PFSK-1 (cell line): Measurements from ENCODE around the gene ZNF597.

Source experiments
- FOXP2 ChIP-seq: optimal IDR thresholded peaks from 2 replicates; pipeline ENCODE3; 2011; ENCODE audit warnings: borderline replicate concordance, control low read depth, inconsistent platforms; ENCODE audit not compliant: insufficient read depth; ENCODE audit errors: extremely low read length, extremely low read depth
- POLR2AphosphoS5 ChIP-seq: IDR thresholded peaks from 2 replicates; pipeline ENCODE4 v1.6.1; 2012; ENCODE audit warnings: low read depth, mild to moderate bottlenecking, control low read depth, low read length, moderate library complexity
- SIN3A ChIP-seq: IDR thresholded peaks from 2 replicates; pipeline ENCODE4 v1.6.1; 2012; ENCODE audit warnings: mild to moderate bottlenecking, low read length, moderate library complexity, borderline replicate concordance; ENCODE audit not compliant: insufficient read depth
- TAF1 ChIP-seq: IDR thresholded peaks from 2 replicates; pipeline ENCODE4 v1.6.1; 2012; ENCODE audit warnings: low read length, control low read depth, borderline replicate concordance; ENCODE audit not compliant: insufficient read depth
- TF ChIP-seq, protein P1 (sequence below), 2 experiments: IDR thresholded peaks; 2 replicates each; pipeline versions ENCODE4 v1.6.1 to v1.8.0; 2011 to 2012; ENCODE audit warnings: low read depth in 2 of 2, low read length in 2 of 2, control low read depth in 1 of 2, inconsistent platforms in 1 of 2, mild to moderate bottlenecking in 1 of 2, moderate library complexity in 1 of 2; ENCODE audit not compliant: insufficient read depth in 1 of 2

DNA sequence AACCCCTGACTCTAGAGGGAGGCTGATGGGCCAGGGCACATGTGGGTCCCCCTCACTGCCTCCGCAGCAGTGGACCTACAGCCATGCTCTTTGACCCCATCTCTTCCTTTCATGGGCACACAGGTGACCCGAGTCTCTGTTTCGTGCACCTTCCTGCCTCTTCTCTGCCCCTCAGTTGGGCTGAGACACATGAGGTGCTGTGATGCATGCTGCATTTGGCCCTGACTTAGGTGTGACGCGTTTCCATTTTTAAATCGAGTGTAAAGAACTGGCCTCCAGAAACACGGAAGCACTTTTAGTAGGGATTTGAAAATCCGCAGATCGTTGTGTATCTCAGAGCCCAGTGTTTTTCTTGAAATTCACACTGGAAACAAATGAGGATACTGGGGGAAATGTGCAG is 27.4 kb upstream of the ZNF597 start:
- TF ChIP-seq SIN3A (no peak), FOXP2 (no peak), POLR2AphosphoS5 (no peak), TAF1 (no peak)
- TF ChIP-seq, protein P1, sequence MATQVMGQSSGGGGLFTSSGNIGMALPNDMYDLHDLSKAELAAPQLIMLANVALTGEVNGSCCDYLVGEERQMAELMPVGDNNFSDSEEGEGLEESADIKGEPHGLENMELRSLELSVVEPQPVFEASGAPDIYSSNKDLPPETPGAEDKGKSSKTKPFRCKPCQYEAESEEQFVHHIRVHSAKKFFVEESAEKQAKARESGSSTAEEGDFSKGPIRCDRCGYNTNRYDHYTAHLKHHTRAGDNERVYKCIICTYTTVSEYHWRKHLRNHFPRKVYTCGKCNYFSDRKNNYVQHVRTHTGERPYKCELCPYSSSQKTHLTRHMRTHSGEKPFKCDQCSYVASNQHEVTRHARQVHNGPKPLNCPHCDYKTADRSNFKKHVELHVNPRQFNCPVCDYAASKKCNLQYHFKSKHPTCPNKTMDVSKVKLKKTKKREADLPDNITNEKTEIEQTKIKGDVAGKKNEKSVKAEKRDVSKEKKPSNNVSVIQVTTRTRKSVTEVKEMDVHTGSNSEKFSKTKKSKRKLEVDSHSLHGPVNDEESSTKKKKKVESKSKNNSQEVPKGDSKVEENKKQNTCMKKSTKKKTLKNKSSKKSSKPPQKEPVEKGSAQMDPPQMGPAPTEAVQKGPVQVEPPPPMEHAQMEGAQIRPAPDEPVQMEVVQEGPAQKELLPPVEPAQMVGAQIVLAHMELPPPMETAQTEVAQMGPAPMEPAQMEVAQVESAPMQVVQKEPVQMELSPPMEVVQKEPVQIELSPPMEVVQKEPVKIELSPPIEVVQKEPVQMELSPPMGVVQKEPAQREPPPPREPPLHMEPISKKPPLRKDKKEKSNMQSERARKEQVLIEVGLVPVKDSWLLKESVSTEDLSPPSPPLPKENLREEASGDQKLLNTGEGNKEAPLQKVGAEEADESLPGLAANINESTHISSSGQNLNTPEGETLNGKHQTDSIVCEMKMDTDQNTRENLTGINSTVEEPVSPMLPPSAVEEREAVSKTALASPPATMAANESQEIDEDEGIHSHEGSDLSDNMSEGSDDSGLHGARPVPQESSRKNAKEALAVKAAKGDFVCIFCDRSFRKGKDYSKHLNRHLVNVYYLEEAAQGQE (IDR thresholded peaks at IDR 0.05; ENCODE audit: insufficient read depth in 1 of 2, low read depth in 2 of 2, low read length in 2 of 2): no peak
